Stimulated activated CD8-positive, alpha-beta memory T cell treated with anti-CD3 and anti-CD28 coated beads, Interleukin-15, amount 100 ng/mL, for 1 hour (primary cell): ENCODE results near the gene PVALEF.

Source experiments
- DNase-seq: peaks from one replicate; pipeline ENCODE4 v3.0.0-alpha.2; 2020; ENCODE audit warnings: low read depth

PVALEF gene

DNA sequence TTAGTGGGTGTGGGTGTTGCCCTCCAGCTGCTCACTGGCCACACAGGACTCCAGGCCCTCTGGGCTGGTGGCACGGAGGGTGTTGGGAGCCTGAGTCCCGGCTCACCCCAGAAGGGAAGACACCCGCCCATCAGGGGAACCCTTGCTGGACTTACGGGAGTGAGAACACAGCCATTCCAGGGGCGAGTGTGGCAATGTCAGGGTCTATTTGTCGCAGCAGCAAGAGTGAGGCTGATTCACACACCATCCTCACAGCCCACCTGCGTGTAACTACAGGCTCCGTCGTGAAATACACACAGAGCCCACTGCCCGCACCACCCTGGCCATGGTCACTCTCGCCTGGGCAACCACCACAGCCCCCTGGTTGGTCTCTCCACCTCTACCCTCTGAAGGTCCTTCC lies 18.5 kb downstream of the PVALEF start:
- no peak for DNase-seq

DNA sequence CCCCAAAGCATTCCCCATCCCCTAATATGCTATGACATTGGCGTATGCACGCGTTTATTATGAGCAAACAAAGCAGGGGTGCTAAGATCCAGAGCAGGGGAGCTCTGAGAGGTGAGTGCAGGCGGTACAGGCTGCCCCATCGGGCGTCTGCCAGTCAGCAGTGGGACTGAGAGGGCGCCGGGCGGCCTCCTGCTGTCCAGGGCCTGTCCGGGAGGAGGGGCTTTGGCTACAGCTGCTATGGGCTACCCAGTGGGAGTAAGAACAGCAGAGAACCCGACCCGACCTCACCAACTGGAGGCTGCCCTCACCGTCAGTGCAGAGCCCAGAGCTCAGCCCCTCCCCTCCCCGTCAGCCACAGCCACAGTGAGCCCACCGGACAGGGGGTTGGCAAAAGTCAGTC lies 19.2 kb downstream of the PVALEF start:
- no peak for DNase-seq

DNA sequence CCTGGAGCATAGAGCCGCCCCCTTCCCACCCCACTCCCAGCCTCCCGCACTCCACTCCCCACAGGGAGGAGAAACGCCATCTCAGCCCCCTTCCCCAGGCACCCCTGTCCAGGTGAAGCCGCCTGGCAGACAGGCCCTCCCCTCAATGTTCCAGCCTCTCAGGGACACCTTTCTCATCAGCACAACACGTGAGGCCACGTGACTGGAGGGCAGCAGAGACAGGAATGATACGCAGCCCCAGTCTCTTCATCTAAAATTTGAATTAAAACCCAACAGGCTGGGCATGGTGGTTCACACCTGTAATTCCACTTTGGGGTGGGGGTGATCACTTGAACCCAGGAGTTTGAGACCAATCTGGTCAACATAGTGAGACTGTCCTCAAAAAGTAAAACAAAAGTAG lies 20.9 kb downstream of the PVALEF start:
- DNase-seq = no peak

DNA sequence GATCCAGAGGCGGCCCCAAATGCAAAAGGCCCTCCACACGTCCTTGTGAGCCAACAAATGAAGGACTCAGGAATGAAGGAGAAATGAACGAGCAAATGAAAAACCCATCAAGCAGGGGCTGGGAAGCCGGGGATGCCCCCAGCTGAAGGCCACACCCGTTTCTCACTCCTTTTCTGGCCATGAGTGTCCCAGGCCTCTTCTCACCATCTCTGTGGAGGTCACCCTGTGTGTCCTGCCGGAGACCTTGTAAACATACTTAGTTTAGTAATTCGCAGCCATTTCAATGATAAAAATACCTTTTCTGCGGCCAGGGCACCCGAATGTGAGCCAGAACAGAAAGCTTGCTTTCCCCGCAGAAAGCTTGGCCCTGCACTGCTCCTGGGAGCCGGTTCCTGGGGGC lies 21.8 kb downstream of the PVALEF start:
- DNase-seq = no peak

DNA sequence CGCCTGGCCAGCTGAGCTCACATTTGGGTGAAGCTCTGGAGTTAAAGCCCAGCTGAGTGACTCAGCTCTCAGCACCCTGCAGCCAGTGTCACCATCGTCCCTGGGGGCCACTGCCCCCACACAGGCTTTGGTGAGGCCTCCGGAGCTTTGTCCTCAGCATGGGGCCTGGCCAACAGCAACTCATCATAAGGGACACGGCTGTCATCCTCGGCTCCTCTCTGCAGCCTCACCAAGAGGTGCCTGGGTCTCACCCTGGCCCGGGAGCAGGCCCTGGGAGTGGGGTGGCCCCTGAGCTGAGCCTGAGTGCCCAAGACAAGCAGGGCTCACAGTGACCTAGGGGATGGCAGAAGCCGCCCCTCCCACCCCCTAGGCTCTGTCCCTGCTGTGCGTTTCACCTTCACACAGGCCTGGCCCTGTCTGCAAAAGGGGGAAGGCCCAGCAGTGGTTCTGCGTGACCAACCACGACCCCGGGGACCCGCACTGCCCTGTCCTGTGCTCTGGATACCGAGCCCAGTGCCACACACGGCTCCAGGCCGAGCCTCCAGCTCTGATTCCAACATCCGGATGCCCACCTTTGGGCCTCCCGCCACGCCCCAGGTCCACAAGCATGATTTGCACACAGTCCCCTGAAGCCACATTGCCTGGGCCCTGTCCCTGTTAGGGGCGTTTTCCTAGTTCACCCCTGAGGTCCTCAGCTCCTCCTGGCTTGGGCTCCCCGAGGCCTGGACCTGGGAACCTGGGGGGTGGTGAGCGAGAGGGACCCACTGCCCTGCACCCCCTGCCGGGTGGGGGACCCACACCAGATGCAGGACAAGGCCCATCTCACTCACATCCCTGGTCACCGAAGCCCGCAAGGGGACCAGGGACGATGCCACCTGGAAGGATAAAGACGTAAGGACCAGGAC lies 22.5 kb downstream of the PVALEF start:
- no peak for DNase-seq

DNA sequence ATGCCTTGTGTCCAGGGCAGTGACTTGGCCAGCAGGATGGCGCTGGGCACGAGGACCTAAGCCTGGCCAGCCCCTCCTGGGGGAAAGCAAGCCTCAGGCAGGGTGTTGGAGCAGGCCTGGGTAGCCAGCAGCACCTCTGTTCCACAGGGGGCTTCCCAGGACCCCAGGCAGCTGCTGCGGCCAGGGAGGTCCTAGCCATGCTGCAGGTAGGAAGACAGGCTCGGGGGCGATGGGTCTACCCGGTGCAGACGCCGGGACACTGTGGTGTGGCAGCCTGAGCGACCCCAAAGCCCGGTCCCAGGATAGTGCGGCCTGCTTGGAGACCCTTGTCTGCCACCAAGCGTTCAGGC lies 23.2 kb downstream of the PVALEF start:
- no peak for DNase-seq

DNA sequence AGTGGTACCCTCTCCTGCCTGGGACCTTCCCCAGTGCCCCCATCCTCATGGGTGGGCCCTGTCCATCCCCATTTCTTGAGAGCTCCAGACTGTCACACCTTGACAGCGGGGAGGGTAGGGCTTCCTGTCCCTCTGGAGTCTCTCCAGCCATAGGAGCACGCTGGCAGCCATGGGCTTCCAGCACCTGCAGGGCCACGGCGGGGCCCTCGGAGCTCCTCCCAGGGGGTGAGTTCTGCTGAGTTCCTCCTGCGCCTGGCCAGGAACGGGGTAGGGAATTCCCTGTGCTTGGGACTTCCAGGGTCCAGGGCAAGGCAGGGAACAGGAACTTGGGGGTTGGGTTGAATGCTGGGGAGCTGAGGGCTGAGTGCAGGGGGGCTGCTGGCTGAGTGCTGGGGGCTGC lies 23.7 kb downstream of the PVALEF start:
- DNase-seq = no peak

DNA sequence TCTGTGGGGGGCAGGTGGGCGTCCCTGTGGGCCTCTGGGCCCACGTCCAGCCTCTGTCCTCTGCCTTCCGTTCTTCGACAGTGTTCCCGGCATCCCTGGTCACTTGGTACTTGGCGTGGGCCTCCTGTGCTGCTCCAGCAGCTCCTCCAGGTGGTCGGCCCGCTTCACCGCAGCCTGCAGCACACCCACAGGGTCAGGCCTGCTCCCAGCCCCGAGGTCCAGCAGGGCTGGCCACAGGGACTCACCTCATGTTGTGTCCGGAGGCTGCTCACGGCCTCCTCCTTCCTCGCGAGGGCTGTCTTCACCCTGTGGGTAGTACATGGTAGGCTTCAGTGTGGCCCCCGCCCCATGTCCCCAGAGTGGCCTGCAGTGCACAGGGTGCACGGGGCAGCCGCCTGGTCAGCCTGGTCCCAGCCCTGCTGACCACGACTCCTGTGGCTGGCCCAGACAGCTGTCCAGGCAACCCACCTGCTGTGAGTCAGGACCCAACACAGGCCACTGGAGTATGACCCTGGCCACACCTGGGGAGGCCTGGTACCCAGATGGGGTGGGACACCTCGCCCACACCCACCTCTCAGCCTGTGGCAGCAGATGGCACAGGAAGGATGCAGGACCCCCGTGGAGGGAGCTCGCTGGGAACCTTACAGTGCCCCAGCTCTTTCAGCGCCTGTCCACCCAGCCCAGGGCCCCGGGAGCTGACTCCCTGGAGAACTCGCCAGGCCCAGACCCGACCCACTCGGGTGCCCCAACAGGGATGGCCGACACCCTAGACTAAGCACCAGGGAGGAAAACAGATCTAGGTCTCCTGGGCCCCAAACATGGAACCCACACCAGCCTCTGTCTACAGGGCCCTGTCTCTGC lies 24.6 kb downstream of the PVALEF start:
- DNase-seq = no peak

DNA sequence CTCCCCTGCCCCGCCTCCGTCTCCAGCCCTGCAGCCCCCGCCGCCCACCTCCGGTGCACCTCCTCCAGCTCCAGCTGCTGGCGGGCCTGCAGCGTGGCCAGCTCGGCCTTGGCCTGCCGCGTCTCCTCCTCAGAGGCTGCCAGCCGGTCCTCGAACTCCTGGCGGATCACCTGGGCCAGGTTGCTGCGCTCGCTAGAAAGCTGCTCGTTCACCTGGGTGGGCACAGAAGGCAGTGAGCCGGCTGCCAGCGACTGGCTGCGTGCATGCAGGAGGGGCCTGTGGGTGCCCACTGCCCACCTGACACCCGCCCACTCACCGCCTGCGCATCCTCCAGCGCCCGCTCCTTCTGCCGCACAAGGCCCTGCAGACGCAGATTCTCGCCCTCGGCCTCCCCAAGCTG lies 25.3 kb downstream of the PVALEF start:
- no peak for DNase-seq

DNA sequence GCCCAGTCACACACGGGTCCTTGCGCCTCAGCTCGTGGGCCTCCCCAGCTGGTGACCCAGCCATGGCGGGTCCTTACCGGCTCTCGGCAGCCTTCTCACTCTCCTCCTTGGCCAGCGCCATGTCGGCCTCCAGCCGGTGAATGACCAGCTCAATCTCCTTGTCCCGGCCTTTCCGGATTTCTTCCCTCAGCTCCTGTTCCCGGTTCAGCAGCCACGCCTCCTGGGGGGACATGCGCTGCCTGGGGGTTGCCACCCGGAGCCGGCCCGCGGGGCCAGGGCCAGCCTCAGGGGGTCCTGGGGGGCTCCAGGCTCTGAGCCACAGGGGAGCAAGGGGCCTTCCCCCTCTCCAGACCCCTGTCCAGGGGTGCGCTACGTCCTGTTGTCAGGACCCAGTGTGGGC lies 25.8 kb downstream of the PVALEF start:
- no peak for DNase-seq

DNA sequence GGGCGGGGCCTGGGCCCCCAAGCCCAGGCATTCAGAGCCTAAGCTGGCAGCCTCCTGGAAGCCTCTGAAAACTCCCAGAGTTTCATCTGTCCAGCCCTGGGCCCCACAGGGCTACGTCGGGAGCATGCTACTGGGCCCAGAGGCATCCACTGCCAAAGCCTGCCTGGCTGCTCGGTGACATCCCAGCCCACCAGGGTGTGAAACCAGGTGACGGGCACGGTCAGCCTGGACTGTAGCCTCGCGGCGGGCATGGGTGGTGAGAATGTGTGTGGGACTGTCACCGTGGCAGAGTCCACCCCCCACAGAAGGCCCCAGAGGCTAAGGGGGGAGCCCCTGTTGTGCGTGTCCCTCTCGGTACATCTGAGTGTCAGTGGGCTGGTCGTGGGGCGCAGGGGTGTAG lies 26.3 kb downstream of the PVALEF start:
- no peak for DNase-seq

DNA sequence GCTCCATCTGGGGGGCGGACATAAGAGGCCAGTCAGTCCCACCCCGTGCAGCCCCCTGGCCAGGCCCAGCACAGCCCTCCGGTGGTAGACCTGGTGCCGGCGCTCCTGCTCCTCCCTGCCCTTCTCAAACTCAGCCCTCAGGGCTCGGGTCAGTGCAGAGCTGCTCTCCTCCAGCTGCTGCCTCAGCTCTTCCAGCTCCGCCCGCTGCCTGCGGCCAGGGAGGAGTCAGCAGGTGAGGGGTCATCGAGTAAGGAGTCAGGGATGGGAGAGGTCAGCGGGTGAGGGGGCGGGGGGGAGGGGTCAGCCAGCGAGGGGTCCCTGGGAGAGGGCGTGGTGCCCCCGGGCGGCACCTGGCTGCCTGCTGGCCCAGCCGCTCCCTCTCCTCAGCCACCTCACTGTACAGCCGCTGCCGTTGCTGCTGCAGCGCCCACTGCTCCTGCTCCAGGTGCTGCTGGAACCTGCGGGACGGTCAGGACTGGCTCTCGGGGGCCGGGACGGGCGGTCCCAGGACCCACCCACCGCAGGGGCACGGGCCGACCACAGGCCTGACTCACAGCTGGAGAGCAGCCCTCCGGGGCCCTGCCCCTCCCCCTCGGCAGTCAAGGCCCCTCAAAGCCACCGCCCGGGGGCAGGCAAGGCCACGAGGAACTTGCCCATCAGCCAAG lies 27.2 kb downstream of the PVALEF start:
- DNase-seq = no peak

DNA sequence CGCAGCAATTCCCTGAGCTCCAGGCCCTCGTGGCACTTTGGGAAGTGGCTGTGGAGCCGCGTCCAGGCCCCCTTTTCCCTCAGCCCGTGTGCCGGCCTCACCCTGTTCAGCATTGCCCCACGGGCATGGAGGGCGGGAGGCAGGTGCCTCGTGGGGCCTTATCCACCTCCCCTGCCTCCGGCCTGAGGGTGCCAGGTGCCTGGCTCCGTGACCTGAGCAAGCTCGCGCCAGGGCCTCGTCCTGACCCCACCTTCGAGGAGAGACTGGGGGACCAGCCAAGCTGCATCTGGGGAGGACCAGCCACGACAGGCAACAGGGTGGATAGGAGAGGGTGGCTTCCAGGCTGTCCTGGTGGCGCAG lies 27.7 kb downstream of the PVALEF start:
- DNase-seq = no peak

DNA sequence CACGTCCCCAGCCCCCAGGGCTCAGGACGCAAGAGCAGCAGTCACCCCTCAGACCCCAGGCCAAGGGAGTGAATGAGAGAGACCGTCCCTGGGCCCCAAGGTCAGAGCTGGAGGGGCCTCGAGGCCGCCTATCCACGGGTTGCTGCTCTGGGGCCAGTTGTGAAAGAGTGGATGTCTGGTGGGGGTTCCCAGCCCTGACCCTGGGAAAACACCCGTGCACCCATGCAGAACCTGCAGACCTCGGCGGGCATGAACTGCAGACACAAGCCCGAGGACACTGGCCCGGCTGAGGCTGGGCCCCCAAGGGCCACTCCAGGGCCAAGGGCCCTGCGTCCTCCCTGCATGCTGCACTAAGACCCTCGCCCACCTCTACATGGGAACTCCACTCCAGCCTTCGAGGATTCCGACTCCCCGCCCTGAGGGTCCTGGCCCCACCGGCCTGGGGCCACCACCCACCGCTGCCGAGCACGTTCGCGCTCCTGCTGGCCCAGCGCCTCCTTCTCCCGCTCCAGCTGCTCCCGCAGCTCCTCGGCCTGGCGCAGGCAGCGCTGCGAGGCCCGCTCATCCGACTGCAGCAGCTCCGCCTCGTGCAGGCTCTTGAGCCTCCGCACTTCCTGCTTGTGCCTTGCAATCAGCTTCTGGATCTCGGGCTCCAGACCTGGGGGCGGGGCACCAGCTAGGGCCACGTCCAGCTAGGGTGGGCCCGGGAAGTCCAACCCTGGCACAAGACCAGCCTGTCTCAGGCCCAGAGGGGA lies 28.3 kb downstream of the PVALEF start:
- no peak for DNase-seq

DNA sequence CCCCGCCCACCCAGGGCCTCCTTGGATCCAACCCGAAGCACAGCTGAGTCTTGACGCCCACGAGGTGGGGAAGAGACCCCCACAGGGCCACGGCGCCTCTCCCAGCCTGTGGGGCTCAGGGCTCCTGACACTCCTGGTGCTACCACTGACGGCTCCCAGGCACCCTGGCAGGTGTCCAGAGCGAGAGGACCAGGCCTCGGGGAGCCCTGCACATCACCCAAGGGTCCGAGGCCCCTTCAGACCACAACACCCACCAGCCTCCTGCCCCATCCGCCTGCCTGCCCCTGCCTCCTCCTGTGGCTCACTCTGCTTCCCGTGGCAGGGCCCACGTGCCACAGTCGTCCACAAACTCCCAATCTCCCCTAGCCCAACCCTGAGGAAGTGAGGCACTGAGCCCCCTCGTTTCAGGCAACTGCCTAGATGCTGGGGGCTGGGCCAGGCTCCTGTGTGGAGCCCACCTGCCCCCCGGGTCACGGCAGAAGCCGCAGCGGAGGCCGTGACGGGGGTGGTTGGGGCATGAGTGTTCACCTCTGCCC lies 29.0 kb downstream of the PVALEF start:
- DNase-seq = no peak

DNA sequence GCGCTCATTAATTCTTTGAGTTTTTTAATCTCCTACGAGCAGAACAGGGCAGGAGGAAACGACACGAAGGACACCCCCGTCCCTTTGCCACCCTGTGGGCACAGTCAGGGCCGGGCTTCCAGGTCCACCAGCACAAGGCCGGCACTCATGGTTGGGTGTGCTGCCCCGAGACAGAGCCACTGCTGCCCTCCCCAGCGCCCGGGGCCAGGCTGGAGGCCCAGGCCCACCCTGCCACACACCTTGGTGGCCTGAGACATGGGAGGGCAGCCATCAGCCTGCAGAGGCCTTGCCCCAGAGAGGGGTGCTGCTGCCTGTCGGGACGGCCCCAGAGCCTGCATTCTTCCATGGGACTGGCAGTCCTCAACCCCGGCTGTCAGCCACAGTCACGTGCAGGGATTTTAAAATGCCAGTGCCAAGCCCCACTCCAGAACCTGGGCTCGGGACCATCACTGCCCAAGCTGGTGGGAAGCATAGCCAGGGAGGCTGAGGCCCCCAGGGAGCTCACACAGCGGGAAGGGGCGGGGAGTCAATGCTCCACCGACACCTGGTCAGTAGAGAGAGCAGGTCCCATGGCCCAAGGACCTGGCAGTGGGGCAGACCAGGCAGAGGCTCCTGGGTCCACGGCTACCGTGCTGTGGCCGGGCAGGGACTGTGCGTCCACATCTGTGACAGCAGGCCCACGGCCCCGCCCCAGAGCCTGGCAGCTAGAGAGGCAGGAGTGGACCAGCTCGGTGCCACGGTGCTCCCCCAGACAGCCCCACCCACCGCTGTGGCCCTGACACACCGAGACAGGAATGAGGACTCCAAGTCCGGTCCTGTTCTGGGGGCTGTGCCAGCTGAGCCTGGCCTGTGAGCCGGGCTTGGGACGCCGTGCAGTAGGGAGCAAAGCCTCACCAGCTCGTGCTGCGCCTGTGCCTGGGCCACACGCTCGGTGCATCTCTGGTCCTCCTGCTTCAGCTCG lies 29.9 kb downstream of the PVALEF start:
- DNase-seq = no peak

DNA sequence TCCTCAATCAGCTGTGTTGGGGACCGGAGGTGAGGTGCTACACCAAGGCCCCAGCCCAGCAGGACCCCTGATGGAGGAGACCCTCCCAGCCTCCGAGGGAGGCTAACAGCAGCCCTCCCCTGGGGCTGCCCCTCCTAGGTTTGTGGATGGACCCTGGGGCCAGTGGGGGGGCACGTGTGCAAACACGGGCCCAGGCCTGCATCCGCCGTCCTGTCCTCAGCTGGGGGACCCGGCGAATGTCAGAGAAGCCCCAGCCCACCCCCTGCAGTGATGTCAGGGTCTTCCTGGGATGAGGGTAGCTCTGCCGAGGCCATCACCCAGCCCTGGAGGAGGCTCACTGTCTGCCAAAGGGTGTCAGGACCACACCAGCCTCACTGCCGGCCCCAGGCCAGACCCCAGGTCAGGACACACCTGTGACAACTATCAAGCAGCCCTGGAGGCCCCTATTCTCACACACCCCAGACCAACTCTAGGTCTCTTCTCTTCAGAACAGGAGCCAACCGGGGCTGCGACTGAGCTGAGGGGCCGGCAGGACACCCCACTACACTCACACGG lies 30.7 kb downstream of the PVALEF start:
- no peak for DNase-seq

DNA sequence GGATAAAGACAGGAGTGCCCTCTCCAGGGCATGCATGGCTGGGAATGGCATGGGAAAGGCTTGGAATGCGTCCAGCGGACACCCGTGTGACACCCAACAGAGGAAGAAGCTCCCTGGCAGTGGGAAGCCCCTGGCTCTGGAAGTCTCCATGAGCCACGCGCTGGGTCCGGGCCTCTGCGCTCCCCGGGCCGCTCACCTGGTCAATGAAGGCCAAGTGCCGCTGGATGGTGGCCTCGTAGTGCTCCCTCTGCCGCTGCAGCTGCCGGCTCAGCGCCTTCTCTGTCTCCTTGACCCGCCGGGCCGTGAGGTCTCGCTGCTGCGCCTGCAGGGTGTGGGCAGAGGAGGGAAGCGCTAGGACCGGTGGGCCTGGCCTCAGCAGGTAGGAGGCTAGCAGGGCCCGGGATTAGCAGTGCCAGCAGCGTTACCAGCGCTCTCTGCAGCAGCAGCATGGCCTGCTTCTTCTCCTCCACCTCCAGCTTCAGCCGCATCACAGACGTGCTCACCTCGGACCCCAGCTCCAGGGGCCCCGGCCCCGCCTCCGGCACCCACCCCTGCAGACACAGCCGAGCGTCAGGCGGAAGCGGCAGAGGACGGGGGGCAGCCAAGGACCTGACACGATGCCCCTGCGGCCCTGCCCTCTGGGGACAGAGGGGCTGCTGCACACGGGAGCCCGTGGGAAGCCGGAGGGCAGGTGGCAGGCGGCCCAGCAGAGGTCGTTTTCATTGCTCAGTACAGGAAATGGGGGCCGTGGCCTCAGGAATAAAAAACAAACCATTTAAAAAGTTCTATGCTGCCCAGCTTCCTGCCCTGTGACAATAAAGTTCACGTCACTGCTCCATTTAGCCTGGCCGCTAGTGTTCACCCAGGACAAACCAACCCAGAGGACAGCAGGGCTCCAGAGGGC lies 31.4 kb downstream of the PVALEF start:
- no peak for DNase-seq

DNA sequence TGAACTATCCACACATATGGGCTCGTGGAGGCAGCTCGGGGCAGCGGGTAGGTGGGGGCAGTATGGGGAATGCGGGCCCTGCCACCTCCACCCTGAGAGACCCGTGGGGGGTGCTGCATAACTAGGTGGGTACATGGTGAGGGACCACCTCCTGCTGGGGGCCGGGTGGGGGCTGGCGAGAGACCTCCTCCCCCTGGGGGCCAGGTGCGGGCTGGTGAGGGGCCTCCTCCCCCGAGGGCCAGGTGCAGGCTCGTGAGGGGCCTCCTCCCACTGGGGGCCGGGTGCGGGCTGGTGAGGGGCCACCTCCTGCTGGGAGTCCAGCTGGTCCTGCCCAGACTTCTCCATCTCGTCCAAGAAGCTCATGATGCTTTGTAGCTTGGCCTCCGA lies 32.1 kb downstream of the PVALEF start:
- DNase-seq = no peak
